ENCODE data around the gene CD3E.
A peak's percentile ranks its signal among the peaks of the same experiment; 100 is the strongest.
"Not testable (repeated sequence)": the region's sequence is repeated elsewhere in the genome, so short reads cannot be mapped to it uniquely, and the experiment has no call there.

CD3E gene

DNA sequence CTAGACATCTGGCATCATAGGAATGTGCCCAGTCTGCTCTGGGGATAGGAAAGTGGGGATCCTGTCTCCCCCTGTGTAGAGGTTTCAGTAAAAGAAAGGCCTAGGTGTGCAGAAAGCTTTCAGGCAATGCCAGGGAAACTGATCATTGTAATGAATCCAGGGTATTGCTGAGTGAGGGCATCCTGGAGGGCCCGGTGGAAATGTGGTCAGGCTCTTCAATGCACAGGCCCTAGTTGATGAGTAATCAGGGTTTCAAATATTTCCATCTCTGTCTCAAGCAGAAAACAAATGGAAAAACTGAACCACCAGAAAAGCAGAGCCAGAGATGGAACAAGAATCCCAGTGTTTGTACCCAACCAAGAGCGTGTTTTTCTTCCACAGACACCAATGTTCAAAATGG lies 2.0 kb downstream of the CD3E start:
- Histone ChIP-seq H3K27ac (ENCODE audit: insufficient read depth, low read length, poor library complexity, severe bottlenecking) (peak overlapping the region; percentile 86), H3K4me3 (ENCODE audit: insufficient read depth, low read depth, low read length, poor library complexity, severe bottlenecking) (peak overlapping the region; percentile 60), H3K27me3 (replicated peaks; ENCODE audit: control insufficient read depth, insufficient read depth, low read length, poor library complexity, severe bottlenecking) (no peaks in the 10 kb centered on the region), H3K4me1 (ENCODE audit: control insufficient read depth, insufficient read depth, low read length, poor library complexity, severe bottlenecking) (peaks cover 41% of the 10 kb centered on the region), H3K9me3 (ENCODE audit: control insufficient read depth, low read length) (no peaks in the 10 kb centered on the region), H3K36me3 (ENCODE audit: control insufficient read depth, insufficient read depth, low read length) (peaks cover 16% of the 10 kb centered on the region)
- no peak for DNase-seq

DNA sequence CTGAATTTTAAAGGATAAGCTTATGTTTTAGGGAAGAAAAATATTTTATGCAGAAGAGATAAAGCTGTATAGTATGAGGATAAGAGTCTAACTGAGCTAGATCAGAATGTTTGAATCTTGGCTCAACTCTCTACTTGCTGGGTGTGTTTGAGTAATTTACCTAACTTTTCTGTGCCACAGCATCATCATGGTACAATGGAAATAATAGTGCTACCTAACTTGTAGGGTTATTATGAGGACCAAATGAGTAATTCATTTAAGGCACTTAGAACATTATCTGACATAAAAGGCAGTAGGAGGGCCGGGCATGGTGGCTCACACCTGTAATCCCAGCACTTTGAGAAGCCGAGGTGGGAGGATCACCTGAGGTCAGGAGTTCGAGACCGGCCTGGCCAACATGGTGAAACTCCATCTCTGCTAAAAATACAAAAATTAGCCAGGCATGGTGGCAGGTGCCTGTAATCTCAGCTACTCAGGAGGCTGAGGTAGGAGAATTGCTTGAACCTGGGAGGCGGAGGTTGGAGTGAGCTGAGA lies 4.5 kb downstream of the CD3E start:
- H3K4me3 ChIP-seq (ENCODE audit: insufficient read depth, low read depth, low read length, poor library complexity, severe bottlenecking); DNase-seq; H3K9me3 ChIP-seq (ENCODE audit: control insufficient read depth, low read length); H3K27me3 ChIP-seq (replicated peaks; ENCODE audit: control insufficient read depth, insufficient read depth, low read length, poor library complexity, severe bottlenecking): not testable (repeated sequence)
- Histone ChIP-seq H3K36me3 (ENCODE audit: control insufficient read depth, insufficient read depth, low read length) (peaks cover 40% of the 10 kb centered on the region), H3K4me1 (ENCODE audit: control insufficient read depth, insufficient read depth, low read length, poor library complexity, severe bottlenecking) (peaks cover 34% of the 10 kb centered on the region), H3K27ac (ENCODE audit: insufficient read depth, low read length, poor library complexity, severe bottlenecking) (peak overlapping the region; percentile 86)

DNA sequence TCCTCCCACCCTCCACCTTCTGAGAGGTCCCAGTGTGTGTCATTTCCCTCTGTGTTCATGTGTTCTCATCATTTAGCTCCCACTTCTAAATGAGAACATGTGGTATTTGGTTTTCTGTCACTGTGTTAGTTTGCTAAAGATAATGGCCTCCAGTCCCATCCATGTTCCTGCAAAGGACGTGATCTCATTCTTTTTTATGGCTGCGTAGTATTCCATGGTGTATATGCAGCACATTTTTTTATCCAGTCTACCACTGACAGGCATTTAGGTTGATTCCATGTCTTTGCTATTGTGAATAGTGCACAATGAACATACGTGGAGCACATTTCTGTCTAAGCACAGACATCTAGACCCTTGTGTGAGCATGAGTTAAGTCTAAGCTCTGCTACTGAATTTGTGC lies 5.7 kb downstream of the CD3E start:
- H3K9me3 ChIP-seq (ENCODE audit: control insufficient read depth, low read length) = no peaks in the 10 kb centered on the region
- no peak overlapping the region for H3K27ac ChIP-seq (ENCODE audit: insufficient read depth, low read length, poor library complexity, severe bottlenecking)
- no peak for DNase-seq
- peaks cover 35% of the 10 kb centered on the region for H3K4me1 ChIP-seq (ENCODE audit: control insufficient read depth, insufficient read depth, low read length, poor library complexity, severe bottlenecking)
- peaks cover 50% of the 10 kb centered on the region for H3K36me3 ChIP-seq (ENCODE audit: control insufficient read depth, insufficient read depth, low read length)
- no peak overlapping the region for H3K4me3 ChIP-seq (ENCODE audit: insufficient read depth, low read depth, low read length, poor library complexity, severe bottlenecking)
- H3K27me3 ChIP-seq (replicated peaks; ENCODE audit: control insufficient read depth, insufficient read depth, low read length, poor library complexity, severe bottlenecking) = no peaks in the 10 kb centered on the region

DNA sequence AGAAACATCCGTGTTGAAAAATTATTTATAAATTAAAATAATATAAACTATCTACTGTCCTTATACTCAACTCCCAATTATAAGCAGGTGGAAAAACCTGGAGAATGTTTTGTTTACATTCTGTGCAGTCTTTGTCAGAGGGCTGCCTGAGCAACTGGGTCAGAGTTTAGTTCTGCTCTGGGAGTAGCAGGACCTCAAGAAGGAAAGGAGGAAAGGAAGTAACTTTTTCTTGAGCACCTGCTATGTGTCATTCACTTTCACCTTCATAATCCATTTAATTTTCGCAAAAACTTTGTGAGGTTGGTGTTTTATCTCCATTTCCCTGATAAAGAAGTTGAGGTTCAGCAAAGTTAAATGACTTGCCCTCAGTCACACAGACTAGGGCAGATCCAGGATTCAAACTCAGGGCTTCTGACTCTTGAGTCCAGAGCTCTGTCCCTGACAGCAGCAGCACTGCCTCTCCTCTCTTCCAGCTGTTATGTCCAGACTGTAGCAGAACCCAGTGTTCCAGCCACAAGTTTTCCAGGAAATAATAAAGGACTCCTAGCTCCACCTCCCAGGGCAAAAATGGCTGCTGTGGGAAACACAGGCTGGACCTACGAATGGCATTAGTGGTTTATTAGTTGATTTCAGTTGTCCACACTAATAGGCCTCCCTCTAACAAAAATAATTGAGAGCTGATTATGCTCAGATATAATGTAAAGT lies 6.4 kb downstream of the CD3E start:
- Histone ChIP-seq H3K4me3 (ENCODE audit: insufficient read depth, low read depth, low read length, poor library complexity, severe bottlenecking) (no peak overlapping the region), H3K36me3 (ENCODE audit: control insufficient read depth, insufficient read depth, low read length) (peaks cover 50% of the 10 kb centered on the region), H3K9me3 (ENCODE audit: control insufficient read depth, low read length) (no peaks in the 10 kb centered on the region), H3K27ac (ENCODE audit: insufficient read depth, low read length, poor library complexity, severe bottlenecking) (peak overlapping the region; percentile 49), H3K27me3 (replicated peaks; ENCODE audit: control insufficient read depth, insufficient read depth, low read length, poor library complexity, severe bottlenecking) (no peaks in the 10 kb centered on the region), H3K4me1 (ENCODE audit: control insufficient read depth, insufficient read depth, low read length, poor library complexity, severe bottlenecking) (peaks cover 42% of the 10 kb centered on the region)
- DNase-seq = no peak

DNA sequence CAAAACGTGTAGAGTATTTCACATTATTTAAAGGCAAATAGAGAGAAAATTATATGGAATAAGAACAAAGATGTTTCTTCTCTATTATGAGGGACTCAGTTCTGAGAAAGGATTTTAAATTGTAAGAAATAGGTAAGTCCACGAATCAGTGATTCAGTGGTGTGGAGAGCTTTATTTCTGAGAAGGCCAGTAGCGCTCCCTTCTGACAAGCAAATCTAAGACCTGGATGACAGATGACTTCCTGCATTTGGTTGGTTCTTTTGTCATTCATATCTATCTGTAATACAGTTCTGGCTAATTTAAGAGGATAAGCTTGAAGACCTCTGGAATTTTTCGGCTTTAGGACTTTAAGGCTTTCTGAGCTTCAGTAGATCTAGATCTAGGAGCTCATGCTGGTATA lies 7.0 kb downstream of the CD3E start:
- Histone ChIP-seq H3K4me1 (ENCODE audit: control insufficient read depth, insufficient read depth, low read length, poor library complexity, severe bottlenecking) (peaks cover 46% of the 10 kb centered on the region), H3K27me3 (replicated peaks; ENCODE audit: control insufficient read depth, insufficient read depth, low read length, poor library complexity, severe bottlenecking) (no peaks in the 10 kb centered on the region), H3K4me3 (ENCODE audit: insufficient read depth, low read depth, low read length, poor library complexity, severe bottlenecking) (no peak overlapping the region), H3K9me3 (ENCODE audit: control insufficient read depth, low read length) (no peaks in the 10 kb centered on the region), H3K27ac (ENCODE audit: insufficient read depth, low read length, poor library complexity, severe bottlenecking) (peak overlapping the region; percentile 49), H3K36me3 (ENCODE audit: control insufficient read depth, insufficient read depth, low read length) (peaks cover 50% of the 10 kb centered on the region)
- DNase-seq = no peak

DNA sequence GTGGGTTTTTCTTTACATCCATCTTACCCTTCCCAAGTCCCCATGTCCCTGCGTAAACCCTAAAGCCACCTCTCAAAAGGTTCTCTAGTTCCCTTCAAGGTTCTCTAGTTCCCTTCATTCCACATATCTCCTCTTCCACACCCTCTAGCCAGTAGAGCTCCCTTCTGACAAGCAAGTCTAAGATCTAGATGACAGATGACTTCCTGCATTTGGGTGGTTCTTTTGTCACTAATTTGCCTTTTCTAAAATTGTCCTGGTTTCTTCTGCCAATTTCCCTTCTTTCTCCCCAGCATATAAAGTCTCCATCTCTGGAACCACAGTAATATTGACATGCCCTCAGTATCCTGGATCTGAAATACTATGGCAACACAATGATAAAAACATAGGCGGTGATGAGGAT lies 7.8 kb downstream of the CD3E start:
- Histone ChIP-seq H3K4me3 (ENCODE audit: insufficient read depth, low read depth, low read length, poor library complexity, severe bottlenecking) (no peak overlapping the region), H3K36me3 (ENCODE audit: control insufficient read depth, insufficient read depth, low read length) (peaks cover 50% of the 10 kb centered on the region), H3K4me1 (ENCODE audit: control insufficient read depth, insufficient read depth, low read length, poor library complexity, severe bottlenecking) (peaks cover 45% of the 10 kb centered on the region), H3K27ac (ENCODE audit: insufficient read depth, low read length, poor library complexity, severe bottlenecking) (peak overlapping the region; percentile 49), H3K27me3 (replicated peaks; ENCODE audit: control insufficient read depth, insufficient read depth, low read length, poor library complexity, severe bottlenecking) (no peaks in the 10 kb centered on the region), H3K9me3 (ENCODE audit: control insufficient read depth, low read length) (no peaks in the 10 kb centered on the region)
- no peak for DNase-seq

DNA sequence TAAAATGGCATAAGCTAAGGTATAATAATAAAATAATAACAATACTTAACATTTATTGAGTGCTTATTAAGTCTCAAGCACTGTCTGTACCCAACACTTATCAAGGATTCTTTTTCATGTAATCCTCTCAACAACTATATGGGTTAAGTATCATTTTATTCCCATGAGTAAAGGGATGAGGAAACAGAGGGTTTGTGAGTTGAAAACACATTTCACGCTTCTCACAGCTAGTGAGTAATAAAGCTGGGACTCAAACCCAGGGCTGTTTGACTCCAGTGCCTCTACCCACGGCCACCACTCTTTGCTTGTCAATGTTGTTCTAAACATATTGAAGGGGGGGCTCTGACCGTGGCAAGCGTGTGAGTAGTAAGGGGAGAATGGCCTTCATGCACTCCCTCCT lies 8.7 kb downstream of the CD3E start:
- H3K4me1 ChIP-seq (ENCODE audit: control insufficient read depth, insufficient read depth, low read length, poor library complexity, severe bottlenecking) = peaks cover 45% of the 10 kb centered on the region
- H3K9me3 ChIP-seq (ENCODE audit: control insufficient read depth, low read length) = no peaks in the 10 kb centered on the region
- H3K4me3 ChIP-seq (ENCODE audit: insufficient read depth, low read depth, low read length, poor library complexity, severe bottlenecking) = no peak overlapping the region
- peaks cover 50% of the 10 kb centered on the region for H3K36me3 ChIP-seq (ENCODE audit: control insufficient read depth, insufficient read depth, low read length)
- H3K27ac ChIP-seq (ENCODE audit: insufficient read depth, low read length, poor library complexity, severe bottlenecking) = peak overlapping the region; percentile 49
- no peaks in the 10 kb centered on the region for H3K27me3 ChIP-seq (replicated peaks; ENCODE audit: control insufficient read depth, insufficient read depth, low read length, poor library complexity, severe bottlenecking)
- DNase-seq = no peak

DNA sequence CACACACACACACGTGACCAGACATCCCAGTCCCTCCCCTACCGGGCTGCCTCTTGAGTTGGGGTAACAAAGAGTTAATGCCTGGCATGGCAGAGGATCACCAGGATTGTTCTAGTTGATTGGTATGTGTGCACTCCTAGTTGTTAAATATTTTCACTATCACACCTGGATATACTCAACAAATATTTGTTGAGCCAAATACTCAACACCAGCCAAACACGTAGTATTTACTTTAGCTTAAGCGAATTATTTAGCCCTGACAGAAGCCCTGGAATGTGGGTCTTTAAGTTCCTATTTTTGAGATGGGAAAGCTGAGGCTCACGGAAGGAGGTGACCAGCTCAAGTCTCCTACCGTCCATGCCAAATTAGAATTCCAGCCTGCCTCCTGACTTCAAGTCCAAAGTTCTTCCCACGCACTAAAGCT lies 10.5 kb downstream of the CD3E start:
- peaks cover 41% of the 10 kb centered on the region for H3K36me3 ChIP-seq (ENCODE audit: control insufficient read depth, insufficient read depth, low read length)
- no peaks in the 10 kb centered on the region for H3K27me3 ChIP-seq (replicated peaks; ENCODE audit: control insufficient read depth, insufficient read depth, low read length, poor library complexity, severe bottlenecking)
- no peak overlapping the region for H3K4me3 ChIP-seq (ENCODE audit: insufficient read depth, low read depth, low read length, poor library complexity, severe bottlenecking)
- no peaks in the 10 kb centered on the region for H3K9me3 ChIP-seq (ENCODE audit: control insufficient read depth, low read length)
- no peak for DNase-seq
- H3K4me1 ChIP-seq (ENCODE audit: control insufficient read depth, insufficient read depth, low read length, poor library complexity, severe bottlenecking) = peaks cover 62% of the 10 kb centered on the region
- peak overlapping the region; percentile 62 for H3K27ac ChIP-seq (ENCODE audit: insufficient read depth, low read length, poor library complexity, severe bottlenecking)

DNA sequence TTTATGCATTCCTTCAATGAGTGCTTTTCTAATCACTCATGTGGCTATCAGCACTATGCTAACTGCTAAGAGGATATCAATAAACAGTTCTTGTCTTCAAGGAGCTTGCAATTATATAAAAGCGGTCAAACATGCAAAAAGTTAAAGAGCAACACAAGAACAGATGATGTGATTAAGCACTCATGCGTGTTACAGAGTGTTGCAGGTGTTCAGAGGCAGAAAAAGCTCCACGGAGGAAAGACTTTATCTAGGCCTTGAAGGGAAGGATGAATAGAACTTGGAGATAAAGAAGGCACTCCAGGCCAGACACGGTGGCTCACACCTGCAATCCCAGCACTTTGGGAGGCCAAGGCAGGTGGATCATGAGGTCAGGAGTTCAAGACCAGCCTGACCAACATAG lies 13.6 kb downstream of the CD3E start:
- DNase-seq = no peak
- no peak overlapping the region for H3K4me3 ChIP-seq (ENCODE audit: insufficient read depth, low read depth, low read length, poor library complexity, severe bottlenecking)
- H3K4me1 ChIP-seq (ENCODE audit: control insufficient read depth, insufficient read depth, low read length, poor library complexity, severe bottlenecking) = peaks cover 60% of the 10 kb centered on the region
- no peaks in the 10 kb centered on the region for H3K27me3 ChIP-seq (replicated peaks; ENCODE audit: control insufficient read depth, insufficient read depth, low read length, poor library complexity, severe bottlenecking)
- peaks cover 19% of the 10 kb centered on the region for H3K36me3 ChIP-seq (ENCODE audit: control insufficient read depth, insufficient read depth, low read length)
- no peaks in the 10 kb centered on the region for H3K9me3 ChIP-seq (ENCODE audit: control insufficient read depth, low read length)
- peak overlapping the region; percentile 54 for H3K27ac ChIP-seq (ENCODE audit: insufficient read depth, low read length, poor library complexity, severe bottlenecking)

DNA sequence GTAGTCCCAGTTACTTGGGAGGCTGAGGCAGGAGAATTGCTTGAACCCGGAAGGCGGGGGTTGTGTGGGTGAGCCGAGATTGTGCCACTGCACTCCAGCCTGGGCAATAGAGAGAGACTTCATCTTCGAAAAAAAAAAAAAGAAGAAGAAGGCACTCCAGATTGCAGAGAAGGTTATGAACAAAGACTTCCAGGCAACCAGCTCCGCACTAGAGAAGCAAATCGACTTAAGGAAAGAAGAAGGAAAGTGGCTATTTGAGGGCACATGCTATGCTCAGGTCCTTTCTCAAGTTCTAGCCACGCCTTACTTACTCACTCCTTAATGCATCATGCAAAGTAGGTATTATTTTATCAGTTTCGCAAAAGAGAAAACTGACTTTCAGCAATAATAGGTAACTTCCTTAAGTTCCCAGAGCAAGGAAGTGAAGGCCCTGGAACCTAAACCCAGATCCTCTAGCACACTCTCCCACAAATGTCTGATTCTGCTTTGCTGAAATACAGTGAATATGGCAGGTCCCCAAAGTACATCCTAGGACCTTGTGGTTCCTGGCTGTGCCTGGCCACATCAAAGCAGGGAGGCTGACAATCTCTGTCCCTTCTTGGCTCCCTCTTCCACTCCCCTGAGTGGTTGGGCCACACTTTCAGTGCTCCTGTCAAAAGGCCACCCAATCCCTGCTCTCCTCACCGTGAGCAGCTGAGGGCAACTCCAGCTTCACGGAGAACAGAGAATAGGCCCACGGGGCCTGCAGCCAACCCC lies 14.2 kb downstream of the CD3E start:
- DNase-seq = no peak
- Histone ChIP-seq H3K27me3 (replicated peaks; ENCODE audit: control insufficient read depth, insufficient read depth, low read length, poor library complexity, severe bottlenecking) (no peaks in the 10 kb centered on the region), H3K4me3 (ENCODE audit: insufficient read depth, low read depth, low read length, poor library complexity, severe bottlenecking) (no peak overlapping the region), H3K9me3 (ENCODE audit: control insufficient read depth, low read length) (no peaks in the 10 kb centered on the region), H3K36me3 (ENCODE audit: control insufficient read depth, insufficient read depth, low read length) (peaks cover 13% of the 10 kb centered on the region), H3K4me1 (ENCODE audit: control insufficient read depth, insufficient read depth, low read length, poor library complexity, severe bottlenecking) (peaks cover 60% of the 10 kb centered on the region), H3K27ac (ENCODE audit: insufficient read depth, low read length, poor library complexity, severe bottlenecking) (peak overlapping the region; percentile 54)
